ENCODE data around the gene PALM. TPM values are rescaled to one million over a fixed set of nuclear protein-coding genes. Genes with fewer than 3 reads are reported as not detected.
"Not testable (repeated sequence)": the region's sequence is repeated elsewhere in the genome, so short reads cannot be mapped to it uniquely, and the experiment has no call there.

PALM gene
- 32.9 TPM for total RNA-seq
- long read RNA-seq, transcript PALM-202 (9 exons, 2,725 nt): major isoform, 13 of 34 reads
- long read RNA-seq, partial matches to known transcripts: 18 of 34 reads
- long read RNA-seq, other reads (novel, unspliced or antisense): 3 of 34 reads

GRCh38 chr19:708154-709143, at the start of gene PALM:
Gene PALM (plus strand): TSS chr19:708935. CDS start chr19:709147, 212 bp downstream.
- ATAC-seq (ENCODE audit: poor library complexity): peak; percentile 30
- intact Hi-C loops (cut with DNase I): no loop called here
- DNase-seq: peak; percentile 59

- DNase-seq (no peak), ATAC-seq (ENCODE audit: poor library complexity) (no peak)
- intact Hi-C loops (cut with DNase I): no loop called here
Measured at GRCh38 chr19:660793-661426, 47.8 kb upstream of the PALM start.

GRCh38 chr19:661427-662196, 47.1 kb upstream of the PALM start:
- no peak for ATAC-seq (ENCODE audit: poor library complexity)
- no peak for DNase-seq
- intact Hi-C loops (cut with DNase I): no loop called here

DNA sequence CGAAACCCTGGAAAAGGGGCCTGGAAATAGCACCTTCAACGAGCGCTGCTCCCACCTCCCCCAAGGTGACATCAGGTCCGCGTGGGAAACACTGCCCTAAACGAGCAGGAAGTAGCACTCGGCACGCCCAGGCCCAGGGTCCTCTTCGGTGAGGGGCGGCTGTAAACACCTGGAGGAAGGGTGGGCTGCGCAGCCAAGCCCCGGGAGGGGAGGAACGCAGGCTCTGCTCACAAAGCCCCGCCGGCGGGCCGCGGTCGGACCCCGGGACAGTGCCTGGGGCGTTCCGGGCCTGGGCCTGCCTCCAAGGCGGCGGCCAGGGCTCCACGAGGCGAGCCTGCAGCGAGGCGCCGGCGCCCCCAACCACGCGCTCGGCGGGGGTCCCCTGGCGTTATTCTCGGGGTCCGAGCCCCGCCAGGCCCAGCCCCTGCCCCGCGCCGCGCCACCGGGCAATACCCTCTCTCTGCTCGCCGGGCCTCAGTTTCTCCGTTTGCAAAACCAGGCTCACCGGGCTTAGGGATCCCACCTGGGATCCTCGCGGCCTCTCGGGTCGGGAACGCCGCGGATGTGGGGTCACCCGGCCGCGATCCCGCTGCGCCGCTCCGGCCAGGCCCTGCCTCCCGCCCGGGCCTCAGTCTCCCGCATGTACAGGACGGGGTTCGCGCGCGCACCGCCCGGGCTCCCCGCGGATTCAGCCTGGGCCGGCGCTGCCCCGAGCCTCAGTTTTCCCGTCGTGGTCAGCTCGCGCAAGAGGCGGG, 46.4 kb upstream of the PALM start:
- intact Hi-C loops (cut with DNase I): no loop called here
- DNase-seq (no peak), ATAC-seq (ENCODE audit: poor library complexity) (no peak)

DNA sequence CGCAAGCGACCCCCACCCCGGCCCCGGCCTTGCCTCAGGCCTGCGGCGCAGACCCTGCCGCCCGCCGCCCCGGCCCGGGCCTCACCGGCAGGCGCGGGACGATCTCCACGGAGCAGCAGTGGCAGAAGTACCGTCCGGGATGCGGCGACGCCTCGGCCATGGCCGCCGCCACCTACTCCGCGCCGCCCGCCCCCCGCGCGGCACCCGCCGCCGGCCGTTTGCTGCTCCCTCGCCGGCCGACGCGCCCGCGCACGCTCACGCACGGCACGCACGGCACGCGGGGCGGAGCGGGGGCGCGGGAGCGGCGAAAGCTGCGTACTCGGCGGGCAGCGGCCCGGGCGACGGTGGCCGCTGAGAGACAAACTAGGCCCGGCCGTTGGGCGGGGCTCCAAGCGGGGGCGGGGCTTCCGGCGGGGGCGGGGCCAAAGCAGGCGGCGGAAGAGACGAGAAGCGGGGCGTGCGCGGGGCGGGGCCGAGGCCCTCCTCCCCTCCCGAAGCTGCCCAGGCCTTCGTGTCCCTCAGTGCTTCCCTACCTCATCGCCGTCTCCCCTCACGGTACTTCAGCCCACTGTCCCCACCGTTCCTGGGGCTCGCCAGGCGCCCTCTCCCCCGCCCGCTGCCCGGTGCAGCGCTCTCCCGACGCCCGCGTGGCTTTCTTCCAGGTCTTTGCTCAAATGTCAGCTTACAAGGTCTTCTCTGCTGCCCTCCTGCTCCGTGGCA, 45.6 kb upstream of the PALM start, which contains the start of gene RNF126:
TSS of gene RNF126 (minus strand) at position 253 of the 720 bp plus-strand sequence. CDS start at position 160, 93 bp downstream.
- ATAC-seq (ENCODE audit: poor library complexity) (peak; percentile 91), DNase-seq (peak; percentile 96)
- intact Hi-C loops (cut with DNase I): no loop called here

GRCh38 chr19:663682-664117, 45.0 kb upstream of the PALM start:
- no peak for DNase-seq
- peak; percentile 9 for ATAC-seq (ENCODE audit: poor library complexity)
- intact Hi-C loops (cut with DNase I): no loop called here

- peak; percentile 91 for DNase-seq
- intact Hi-C loops (cut with DNase I): loop anchor here (1.0 kb wide), 1 partner anchor 69 kb away; no protein-coding TSS in a partner anchor
- ATAC-seq (ENCODE audit: poor library complexity): peak; percentile 56
Measured at GRCh38 chr19:664913-665443, 43.8 kb upstream of the PALM start.

DNA sequence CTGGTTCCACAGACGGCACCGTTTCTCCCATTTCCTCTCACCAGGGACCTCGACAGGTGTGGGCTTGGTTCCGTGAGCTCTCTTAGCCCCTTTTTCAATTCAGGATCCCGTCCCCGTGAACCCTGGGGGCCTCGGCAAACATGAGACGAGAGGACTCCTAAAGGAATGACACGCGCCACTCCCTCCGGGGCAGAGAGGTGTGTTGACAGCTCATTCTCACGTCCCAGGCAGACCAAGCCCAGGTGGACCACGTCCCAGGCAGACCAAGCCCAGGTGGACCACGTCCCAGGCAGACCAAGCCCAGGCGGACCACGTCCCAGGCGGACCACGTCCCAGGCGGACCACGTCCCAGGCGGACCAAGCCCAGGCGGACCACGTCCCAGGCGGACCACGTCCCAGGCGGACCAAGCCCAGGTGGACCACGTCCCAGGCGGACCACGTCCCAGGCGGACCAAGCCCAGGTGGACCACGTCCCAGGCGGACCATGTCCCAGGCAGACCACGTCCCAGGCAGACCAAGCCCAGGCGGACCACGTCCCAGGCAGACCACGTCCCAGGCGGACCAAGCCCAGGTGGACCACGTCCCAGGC, 41.7 kb upstream of the PALM start:
- DNase-seq; intact Hi-C loops (cut with DNase I); ATAC-seq (ENCODE audit: poor library complexity): not testable (repeated sequence)

DNA sequence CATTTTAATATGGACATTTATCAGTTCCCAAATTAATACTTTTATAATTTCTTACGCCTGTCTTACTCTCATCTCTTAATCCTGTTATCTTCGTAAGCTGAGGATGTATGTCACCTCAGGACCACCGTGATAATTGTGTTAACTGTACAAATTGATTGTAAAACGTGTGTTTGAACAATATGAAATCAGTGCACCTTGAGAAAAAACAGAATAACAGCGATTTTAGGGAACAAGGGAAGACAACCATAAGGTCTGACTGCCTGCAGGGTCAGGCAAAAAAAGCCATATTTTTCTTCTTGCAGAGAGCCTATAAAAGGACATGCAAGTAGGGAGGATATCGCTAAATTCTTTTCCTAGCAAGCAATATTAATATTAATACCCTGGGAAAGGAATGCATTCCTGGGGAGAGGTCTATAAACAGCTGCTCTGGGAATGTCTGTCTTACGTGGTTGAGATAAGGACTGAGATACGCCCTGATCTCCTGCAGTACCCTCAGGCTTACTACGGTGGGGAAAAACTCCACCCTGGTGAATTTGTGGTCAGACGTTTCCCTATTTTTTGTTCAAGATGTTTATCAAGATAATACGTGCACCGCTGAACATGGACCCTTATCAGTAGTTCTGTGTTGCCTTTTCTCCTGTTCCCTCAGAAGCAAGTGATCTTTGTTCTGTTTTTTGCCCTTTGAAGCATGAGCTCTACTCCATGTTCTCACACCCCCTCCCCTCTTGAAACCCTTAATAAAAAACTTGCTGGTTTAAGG, 39.9 kb upstream of the PALM start:
- DNase-seq; ATAC-seq (ENCODE audit: poor library complexity); intact Hi-C loops (cut with DNase I): not testable (repeated sequence)

DNA sequence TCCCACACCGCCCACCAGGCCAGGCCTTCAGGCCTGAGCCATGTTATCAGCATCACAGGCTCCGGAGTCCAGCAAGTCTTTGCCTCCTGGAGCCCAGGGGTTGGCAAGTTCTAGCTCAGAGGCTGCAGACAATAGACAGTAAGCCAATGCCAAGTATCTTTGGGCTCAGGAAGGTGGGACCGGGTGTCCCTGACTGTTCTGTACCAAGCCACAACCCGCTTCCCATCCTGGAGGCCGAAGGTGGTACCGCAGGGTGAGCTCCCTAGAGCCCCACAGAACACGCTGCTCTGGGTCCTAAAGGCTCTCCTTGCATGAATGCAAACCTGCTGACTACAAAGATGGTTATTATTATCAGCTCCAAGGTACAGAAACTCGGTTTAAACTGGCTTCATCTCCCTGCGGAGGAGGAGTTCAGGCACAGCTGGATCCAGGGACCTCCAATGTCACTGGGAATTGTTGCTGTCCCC, 38.1 kb upstream of the PALM start:
- no peak for DNase-seq
- ATAC-seq (ENCODE audit: poor library complexity): no peak
- intact Hi-C loops (cut with DNase I): no loop called here

DNA sequence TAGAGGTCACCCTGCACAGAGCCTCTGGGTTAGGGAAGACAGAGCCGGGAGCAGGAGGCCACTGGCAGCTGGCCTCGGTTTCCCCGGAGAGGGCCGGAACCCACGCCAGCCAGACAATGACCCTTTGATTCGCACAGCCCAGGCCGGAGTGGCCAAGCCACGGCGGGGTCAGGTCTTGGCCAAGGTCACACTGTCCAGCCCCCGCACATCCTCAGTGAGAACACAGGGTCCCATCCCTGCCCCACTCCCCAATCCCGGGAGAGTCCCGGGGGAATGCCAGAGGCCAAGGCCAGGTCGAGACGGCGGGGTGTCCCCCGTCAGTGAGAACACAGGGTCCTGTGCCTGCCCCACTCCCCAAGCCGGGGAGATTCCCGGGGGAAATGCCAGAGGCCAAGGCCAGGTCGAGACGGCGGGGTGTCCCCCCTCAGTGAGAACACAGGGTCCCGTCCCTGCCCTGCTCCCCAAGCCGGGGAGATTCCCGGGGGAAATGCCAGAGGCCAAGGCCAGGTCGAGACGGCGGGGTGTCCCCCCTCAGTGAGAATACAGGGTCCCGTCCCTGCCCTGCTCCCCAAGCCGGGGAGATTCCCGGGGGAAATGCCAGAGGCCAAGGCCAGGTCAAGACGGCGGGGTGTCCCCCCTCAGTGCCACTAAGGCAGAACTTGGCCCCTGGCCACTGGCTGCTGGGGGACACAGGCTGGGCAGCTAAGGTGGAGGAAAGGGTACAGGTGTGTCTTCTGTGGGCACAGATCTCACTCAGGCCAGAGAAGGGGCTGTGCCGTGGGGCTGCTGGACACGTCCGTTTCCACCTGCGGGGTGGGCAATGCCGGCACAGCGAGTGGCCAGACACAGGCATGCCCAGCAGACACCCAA, 34.2 kb upstream of the PALM start:
- peak; percentile 72 for DNase-seq
- ATAC-seq (ENCODE audit: poor library complexity): peak; percentile 3
- intact Hi-C loops (cut with DNase I): no loop called here

DNA sequence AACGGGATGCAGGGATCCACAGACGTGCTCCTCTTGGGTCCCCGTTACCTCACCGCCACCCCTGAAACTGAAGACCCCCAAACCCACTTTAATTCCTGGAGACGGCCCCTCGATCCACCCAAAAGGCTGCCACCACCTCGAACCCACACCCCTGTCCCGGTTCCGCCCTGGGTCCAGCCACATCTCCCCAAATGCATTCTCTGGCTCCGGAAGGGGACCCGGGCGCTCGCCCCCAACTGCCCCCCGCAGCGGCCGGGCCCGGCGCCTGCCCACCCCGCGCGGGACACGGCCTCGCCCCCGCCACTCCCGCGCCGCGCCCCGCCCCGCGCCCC, 32.8 kb upstream of the PALM start:
- intact Hi-C loops (cut with DNase I): no loop called here
- DNase-seq (no peak), ATAC-seq (ENCODE audit: poor library complexity) (no peak)

- ATAC-seq (ENCODE audit: poor library complexity) (no peak), DNase-seq (peak; percentile 74)
- intact Hi-C loops (cut with DNase I): no loop called here
Measured at GRCh38 chr19:676339-677105, 32.2 kb upstream of the PALM start, which contains the start of gene FSTL3. Gene FSTL3 (plus strand): TSS chr19:676392. CDS start chr19:676424, 32 bp downstream.

DNA sequence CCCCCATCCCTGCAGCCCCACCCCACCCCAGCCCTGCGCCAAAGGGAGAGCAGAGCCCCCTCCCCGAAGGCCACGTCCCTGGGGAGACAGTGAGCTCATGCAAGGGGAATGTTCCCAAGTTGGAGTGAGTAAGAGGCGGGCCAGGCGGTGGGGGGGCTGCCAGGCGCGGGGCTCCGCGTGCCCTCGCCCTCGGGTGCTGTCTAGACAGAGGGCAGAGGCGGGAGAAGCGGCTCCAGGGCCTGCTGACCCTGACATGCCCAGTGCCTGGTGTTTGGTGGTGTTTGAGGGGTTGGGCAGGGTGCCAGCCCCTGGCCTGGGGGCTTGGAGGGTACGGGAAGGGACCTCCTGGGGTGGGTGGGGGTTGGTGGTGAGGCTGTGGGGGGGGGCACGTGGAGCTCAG, 31.5 kb upstream of the PALM start:
- DNase-seq (peak; percentile 81), ATAC-seq (ENCODE audit: poor library complexity) (peak; percentile 11)
- intact Hi-C loops (cut with DNase I): no loop called here

Measured in Right ventricle myocardium superior (tissue), 1 donor.